Naive B cell (primary cell): ENCODE measurements around the gene SLC35G6. TPM values are rescaled to one million over a fixed set of nuclear protein-coding genes. Genes with fewer than 3 reads are reported as not detected.
"Not testable (repeated sequence)": the region's sequence is repeated elsewhere in the genome, so short reads cannot be mapped to it uniquely, and the experiment has no call there.

ENCODE experiments used
- ATAC-seq, 2 donors: fragments of 150-1000 bp; cut with Tn5 transposase; 2 replicates each; pipeline ENCODE4 v1.10.0; 2021; ENCODE audit warnings: low read depth in 2 of 2, mild to moderate bottlenecking in 2 of 2, moderate library complexity in 2 of 2
- DNase-seq: peaks from one replicate; pipeline ENCODE4 v3.0.0; 2022
- H3K27ac Mint-ChIP-seq, 6 donors: one replicate each; pipeline ENCODE4 v1.8.0; 2020 to 2022; ENCODE audit warnings: mild to moderate bottlenecking in 6 of 6, mixed read lengths in 6 of 6, moderate library complexity in 5 of 6, inconsistent platforms in 2 of 6
- H3K27me3 Mint-ChIP-seq, 3 donors: one replicate each; pipeline ENCODE4 v1.8.0; 2021 to 2022; ENCODE audit warnings: mixed read lengths in 3 of 3, mild to moderate bottlenecking in 1 of 3
- H3K36me3 Mint-ChIP-seq, 2 donors: one replicate each; pipeline ENCODE4 v1.8.0; 2020 to 2022; ENCODE audit warnings: mixed read lengths in 2 of 2, inconsistent platforms in 1 of 2, mild to moderate bottlenecking in 1 of 2
- H3K4me1 Mint-ChIP-seq, 3 donors: one replicate each; pipeline ENCODE4 v1.8.0; 2020 to 2022; ENCODE audit warnings: mixed read lengths in 3 of 3, inconsistent platforms in 1 of 3, mild to moderate bottlenecking in 1 of 3, moderate library complexity in 1 of 3
- H3K4me3 Mint-ChIP-seq, 8 donors: one replicate each; pipeline ENCODE4 v1.8.0; 2020 to 2022; ENCODE audit warnings: mild to moderate bottlenecking in 8 of 8, mixed read lengths in 8 of 8, moderate library complexity in 8 of 8, inconsistent platforms in 2 of 8
- H3K9me3 Mint-ChIP-seq, 7 donors: one replicate each; pipeline ENCODE4 v1.8.0; 2020 to 2022; ENCODE audit warnings: mixed read lengths in 7 of 7, mild to moderate bottlenecking in 5 of 7, inconsistent platforms in 2 of 7, moderate library complexity in 1 of 7
- polyA plus RNA-seq, 6 donors: library from polyadenylated mRNA; unstranded; fragments of 300-500 nt; fragmentation: Illumina TruSeq; gene quantifications; one replicate each; pipeline ENCODE4 v1.2.3, GENCODE V29; 2021; ENCODE audit warnings: low read depth in 6 of 6

The SLC35G6 gene
- polyA plus RNA-seq, 6 donors from 2014 or later: 0.14 to 0.39 TPM; not detected in 4

- H3K27me3 Mint-ChIP-seq: no peaks in the 10 kb centered on the region
- peaks cover 17 to 30% (median 21%) of the 10 kb centered on the region in 3 donors for H3K4me1 Mint-ChIP-seq
- H3K4me3 Mint-ChIP-seq: peak overlapping the region in 1 of 8 donors; percentile 53
- H3K9me3 Mint-ChIP-seq: no peaks in the 10 kb centered on the region
- no peak for DNase-seq
- ATAC-seq: no peak
- H3K27ac Mint-ChIP-seq: peak overlapping the region in 2 of 6 donors; percentile 34 to 78
- peaks cover 0 to 8% of the 10 kb centered on the region in 2 donors for H3K36me3 Mint-ChIP-seq
These were observed 15.5 kb upstream of the SLC35G6 start for GRCh38 chr17:7465597-7466275.

- H3K27ac Mint-ChIP-seq: peak overlapping the region in 2 of 6 donors; percentile 78 to 84
These were observed 15.0 kb upstream of the SLC35G6 start for GRCh38 chr17:7466318-7466638.

GRCh38 chr17:7466639-7467341 lies 14.5 kb upstream of the SLC35G6 start:
- no peaks in the 10 kb centered on the region for H3K27me3 Mint-ChIP-seq
- H3K36me3 Mint-ChIP-seq: peaks cover 0 to 8% of the 10 kb centered on the region in 2 donors
- H3K4me1 Mint-ChIP-seq: peaks cover 21 to 27% (median 22%) of the 10 kb centered on the region in 3 donors
- DNase-seq (no peak), ATAC-seq (no peak)
- peak overlapping the region in 3 of 6 donors; percentile 78 to 84 (median 81) for H3K27ac Mint-ChIP-seq
- peak overlapping the region in 2 of 8 donors; percentile 8 to 69 for H3K4me3 Mint-ChIP-seq
- no peaks in the 10 kb centered on the region for H3K9me3 Mint-ChIP-seq

More at GRCh38 chr17:7466318-7466638, 15.0 kb upstream of the SLC35G6 start:
- Mint-ChIP-seq H3K36me3 (peaks cover 0 to 8% of the 10 kb centered on the region in 2 donors), H3K9me3 (no peaks in the 10 kb centered on the region), H3K4me1 (peaks cover 17 to 27% (median 21%) of the 10 kb centered on the region in 3 donors), H3K4me3 (peak overlapping the region in 1 of 8 donors; percentile 8), H3K27me3 (no peaks in the 10 kb centered on the region)
- DNase-seq: no peak
- no peak for ATAC-seq

GRCh38 chr17:7467498-7467897 lies 13.7 kb upstream of the SLC35G6 start:
- peak overlapping the region in 2 of 8 donors; percentile 44 to 61 for H3K4me3 Mint-ChIP-seq
- peak; percentile 12 to 18 for ATAC-seq

GRCh38 chr17:7468290-7468689 lies 13.0 kb upstream of the SLC35G6 start:
- H3K4me3 Mint-ChIP-seq: peak overlapping the region in 1 of 8 donors; percentile 25
- H3K9me3 Mint-ChIP-seq: no peaks in the 10 kb centered on the region
- H3K27me3 Mint-ChIP-seq: no peaks in the 10 kb centered on the region
- no peak for ATAC-seq
- H3K27ac Mint-ChIP-seq: peak overlapping the region in 2 of 6 donors; percentile 50 to 84
- H3K36me3 Mint-ChIP-seq: peaks cover 0 to 8% of the 10 kb centered on the region in 2 donors
- H3K4me1 Mint-ChIP-seq: peaks cover 23 to 38% (median 30%) of the 10 kb centered on the region in 3 donors
- no peak for DNase-seq

More at GRCh38 chr17:7467498-7467897, 13.7 kb upstream of the SLC35G6 start:
- H3K4me1 Mint-ChIP-seq: peaks cover 23 to 33% (median 29%) of the 10 kb centered on the region in 3 donors
- peak overlapping the region in 1 of 6 donors; percentile 81 for H3K27ac Mint-ChIP-seq
- peaks cover 0 to 8% of the 10 kb centered on the region in 2 donors for H3K36me3 Mint-ChIP-seq
- no peak for DNase-seq
- H3K9me3 Mint-ChIP-seq: no peaks in the 10 kb centered on the region
- H3K27me3 Mint-ChIP-seq: no peaks in the 10 kb centered on the region

GRCh38 chr17:7468804-7469389 lies 12.3 kb upstream of the SLC35G6 start:
- no peaks in the 10 kb centered on the region for H3K27me3 Mint-ChIP-seq
- no peak overlapping the region for H3K4me3 Mint-ChIP-seq
- H3K27ac Mint-ChIP-seq: peak overlapping the region in 2 of 6 donors; percentile 50 to 81
- peaks cover 0 to 8% of the 10 kb centered on the region in 2 donors for H3K36me3 Mint-ChIP-seq
- H3K9me3 Mint-ChIP-seq: no peaks in the 10 kb centered on the region
- H3K4me1 Mint-ChIP-seq: peaks cover 23 to 38% (median 35%) of the 10 kb centered on the region in 3 donors
- no peak for DNase-seq
- ATAC-seq: no peak

- Mint-ChIP-seq H3K27ac (peak overlapping the region in 1 of 6 donors; percentile 30), H3K4me1 (peaks cover 23 to 41% (median 38%) of the 10 kb centered on the region in 3 donors)
- DNase-seq, H3K9me3 Mint-ChIP-seq, H3K4me3 Mint-ChIP-seq, ATAC-seq, H3K27me3 Mint-ChIP-seq, H3K36me3 Mint-ChIP-seq: not testable (repeated sequence)
These were observed 11.4 kb upstream of the SLC35G6 start for GRCh38 chr17:7469843-7470242.

GRCh38 chr17:7470457-7470973 lies 10.7 kb upstream of the SLC35G6 start:
- peaks cover 23 to 41% (median 41%) of the 10 kb centered on the region in 3 donors for H3K4me1 Mint-ChIP-seq
- not testable (repeated sequence) for DNase-seq, H3K27me3 Mint-ChIP-seq, H3K9me3 Mint-ChIP-seq, H3K4me3 Mint-ChIP-seq, H3K36me3 Mint-ChIP-seq, ATAC-seq
- peak overlapping the region in 1 of 6 donors; percentile 19 for H3K27ac Mint-ChIP-seq

- DNase-seq (no peak), ATAC-seq (no peak)
- H3K27me3 Mint-ChIP-seq: no peaks in the 10 kb centered on the region
- H3K9me3 Mint-ChIP-seq: no peaks in the 10 kb centered on the region
- H3K4me3 Mint-ChIP-seq: peak overlapping the region in 1 of 8 donors; percentile 30
- H3K4me1 Mint-ChIP-seq: peaks cover 29 to 49% (median 48%) of the 10 kb centered on the region in 3 donors
- no peaks in the 10 kb centered on the region for H3K36me3 Mint-ChIP-seq
- peak overlapping the region in 2 of 6 donors; percentile 41 to 65 for H3K27ac Mint-ChIP-seq
These were observed 9.5 kb upstream of the SLC35G6 start for GRCh38 chr17:7471729-7472128.

GRCh38 chr17:7474767-7475166 lies 6.5 kb upstream of the SLC35G6 start:
- not testable (repeated sequence) for ATAC-seq, DNase-seq, H3K27me3 Mint-ChIP-seq, H3K27ac Mint-ChIP-seq, H3K9me3 Mint-ChIP-seq, H3K36me3 Mint-ChIP-seq
- Mint-ChIP-seq H3K4me3 (peak overlapping the region in 1 of 8 donors; percentile 37), H3K4me1 (peaks cover 40 to 53% (median 53%) of the 10 kb centered on the region in 3 donors)

GRCh38 chr17:7475764-7476422 lies 5.4 kb upstream of the SLC35G6 start:
- H3K4me1 Mint-ChIP-seq: peaks cover 45 to 65% (median 61%) of the 10 kb centered on the region in 3 donors
- H3K9me3 Mint-ChIP-seq: no peaks in the 10 kb centered on the region
- ATAC-seq: no peak
- peak overlapping the region; percentile 19 to 92 (median 62) for H3K27ac Mint-ChIP-seq
- H3K36me3 Mint-ChIP-seq: no peaks in the 10 kb centered on the region
- no peaks in the 10 kb centered on the region for H3K27me3 Mint-ChIP-seq
- H3K4me3 Mint-ChIP-seq: peak overlapping the region in 3 of 8 donors; percentile 27 to 96 (median 35)
- DNase-seq: no peak

GRCh38 chr17:7476494-7476893 lies 4.8 kb upstream of the SLC35G6 start:
- ATAC-seq (no peak), DNase-seq (no peak)
- H3K4me1 Mint-ChIP-seq: peaks cover 48 to 71% (median 64%) of the 10 kb centered on the region in 3 donors

GRCh38 chr17:7476951-7477350 lies 4.3 kb upstream of the SLC35G6 start:
- no peaks in the 10 kb centered on the region for H3K36me3 Mint-ChIP-seq
- H3K9me3 Mint-ChIP-seq: no peaks in the 10 kb centered on the region
- DNase-seq (no peak), ATAC-seq (no peak)
- H3K27ac Mint-ChIP-seq: peak overlapping the region in 4 of 6 donors; percentile 28 to 84 (median 68)
- peaks cover 48 to 73% (median 64%) of the 10 kb centered on the region in 3 donors for H3K4me1 Mint-ChIP-seq
- peak overlapping the region in 6 of 8 donors; percentile 57 to 97 (median 94) for H3K4me3 Mint-ChIP-seq
- H3K27me3 Mint-ChIP-seq: no peaks in the 10 kb centered on the region

More at GRCh38 chr17:7476494-7476893, 4.8 kb upstream of the SLC35G6 start:
- H3K4me3 Mint-ChIP-seq: peak overlapping the region in 4 of 8 donors; percentile 35 to 96 (median 42)
- H3K36me3 Mint-ChIP-seq: no peaks in the 10 kb centered on the region
- H3K27me3 Mint-ChIP-seq: no peaks in the 10 kb centered on the region
- no peaks in the 10 kb centered on the region for H3K9me3 Mint-ChIP-seq
- peak overlapping the region; percentile 22 to 84 (median 56) for H3K27ac Mint-ChIP-seq
